ENCODE measurements around the gene SIX4. TPM values are rescaled to one million over a fixed set of nuclear protein-coding genes. Genes with fewer than 3 reads are reported as not detected.

Gene SIX4
- total RNA-seq, 1 experiment from 2014 or later, result 4.3 TPM

DNA sequence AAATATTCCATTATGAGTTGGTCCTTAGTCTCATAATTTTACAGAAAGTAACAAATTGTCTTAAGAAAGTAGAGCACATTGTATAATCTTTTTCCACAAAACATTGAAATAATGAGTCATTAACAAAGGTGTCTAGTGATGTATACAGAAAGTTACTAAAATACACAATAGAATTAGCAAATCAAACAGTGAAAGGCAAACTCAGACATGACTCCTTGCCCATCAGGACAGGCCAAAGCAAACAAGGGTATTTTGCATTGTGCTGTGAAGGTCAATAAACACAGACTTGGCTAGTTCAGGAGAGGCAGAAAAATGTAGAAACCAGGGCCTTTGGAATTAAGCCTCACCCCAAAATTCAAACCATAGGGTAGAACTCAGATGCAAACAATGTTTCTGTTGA lies 37.3 kb downstream of the SIX4 start:
- Mint-ChIP-seq H3K27me3 (ENCODE audit: insufficient read depth, unreplicated experiment) (no peaks in the 10 kb centered on the region), H3K36me3 (ENCODE audit: insufficient read depth, unreplicated experiment) (no peaks in the 10 kb centered on the region), H3K4me3 (ENCODE audit: unreplicated experiment) (no peak overlapping the region), H3K4me1 (ENCODE audit: low read depth, unreplicated experiment) (no peaks in the 10 kb centered on the region), H3K27ac (ENCODE audit: unreplicated experiment) (no peak overlapping the region), H3K9me3 (ENCODE audit: unreplicated experiment) (no peaks in the 10 kb centered on the region)
- DNase-seq, result no peak
- Histone ChIP-seq H3K4me3 (ENCODE audit: low read depth, low read length) (no peak overlapping the region), H3K36me3 (ENCODE audit: control insufficient read depth, insufficient read depth, low read length) (no peaks in the 10 kb centered on the region), H3K4me1 (no peaks in the 10 kb centered on the region), H3K27me3 (replicated peaks; ENCODE audit: control insufficient read depth, insufficient read depth, low read length) (no peaks in the 10 kb centered on the region), H3K9me3 (no peaks in the 10 kb centered on the region)
- TF ChIP-seq, protein P1, sequence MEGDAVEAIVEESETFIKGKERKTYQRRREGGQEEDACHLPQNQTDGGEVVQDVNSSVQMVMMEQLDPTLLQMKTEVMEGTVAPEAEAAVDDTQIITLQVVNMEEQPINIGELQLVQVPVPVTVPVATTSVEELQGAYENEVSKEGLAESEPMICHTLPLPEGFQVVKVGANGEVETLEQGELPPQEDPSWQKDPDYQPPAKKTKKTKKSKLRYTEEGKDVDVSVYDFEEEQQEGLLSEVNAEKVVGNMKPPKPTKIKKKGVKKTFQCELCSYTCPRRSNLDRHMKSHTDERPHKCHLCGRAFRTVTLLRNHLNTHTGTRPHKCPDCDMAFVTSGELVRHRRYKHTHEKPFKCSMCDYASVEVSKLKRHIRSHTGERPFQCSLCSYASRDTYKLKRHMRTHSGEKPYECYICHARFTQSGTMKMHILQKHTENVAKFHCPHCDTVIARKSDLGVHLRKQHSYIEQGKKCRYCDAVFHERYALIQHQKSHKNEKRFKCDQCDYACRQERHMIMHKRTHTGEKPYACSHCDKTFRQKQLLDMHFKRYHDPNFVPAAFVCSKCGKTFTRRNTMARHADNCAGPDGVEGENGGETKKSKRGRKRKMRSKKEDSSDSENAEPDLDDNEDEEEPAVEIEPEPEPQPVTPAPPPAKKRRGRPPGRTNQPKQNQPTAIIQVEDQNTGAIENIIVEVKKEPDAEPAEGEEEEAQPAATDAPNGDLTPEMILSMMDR (IDR thresholded peaks at IDR 0.05; ENCODE audit: insufficient read depth in 1 of 2, low read depth in 1 of 2, low read length in 1 of 2, severe bottlenecking in 1 of 2, unreplicated experiment in 1 of 2), result no peak
- BruUV-seq (replicated peaks), result no TSS peak
- intact Hi-C loops (cut with micrococcal nuclease; ENCODE audit: unreplicated experiment), result no loop called here
- POLR2A ChIA-PET, result no interaction called here
- CTCF ChIA-PET, result no interaction called here

- ChIA-PET CTCF (no interaction called here), POLR2A (no interaction called here)
- Histone ChIP-seq H3K36me3 (ENCODE audit: control insufficient read depth, insufficient read depth, low read length) (no peaks in the 10 kb centered on the region), H3K4me3 (ENCODE audit: low read depth, low read length) (no peak overlapping the region), H3K27me3 (replicated peaks; ENCODE audit: control insufficient read depth, insufficient read depth, low read length) (no peaks in the 10 kb centered on the region), H3K4me1 (no peaks in the 10 kb centered on the region), H3K9me3 (no peaks in the 10 kb centered on the region)
- intact Hi-C loops (cut with micrococcal nuclease; ENCODE audit: unreplicated experiment), result no loop called here
- Mint-ChIP-seq H3K4me1 (ENCODE audit: low read depth, unreplicated experiment) (no peaks in the 10 kb centered on the region), H3K36me3 (ENCODE audit: insufficient read depth, unreplicated experiment) (no peaks in the 10 kb centered on the region), H3K27ac (ENCODE audit: unreplicated experiment) (no peak overlapping the region), H3K27me3 (ENCODE audit: insufficient read depth, unreplicated experiment) (no peaks in the 10 kb centered on the region), H3K9me3 (ENCODE audit: unreplicated experiment) (no peaks in the 10 kb centered on the region), H3K4me3 (ENCODE audit: unreplicated experiment) (no peak overlapping the region)
- BruUV-seq (replicated peaks), result no TSS peak
- TF ChIP-seq, protein P1 (IDR thresholded peaks at IDR 0.05; ENCODE audit: insufficient read depth in 1 of 2, low read depth in 1 of 2, low read length in 1 of 2, severe bottlenecking in 1 of 2, unreplicated experiment in 1 of 2), result no peak
- no peak for DNase-seq
These were observed 39.9 kb downstream of the SIX4 start for GRCh38 chr14:60684203-60684602.

GRCh38 chr14:60681271-60681670 lies 42.9 kb downstream of the SIX4 start:
- Mint-ChIP-seq H3K27ac (ENCODE audit: unreplicated experiment) (no peak overlapping the region), H3K4me3 (ENCODE audit: unreplicated experiment) (no peak overlapping the region), H3K27me3 (ENCODE audit: insufficient read depth, unreplicated experiment) (no peaks in the 10 kb centered on the region), H3K9me3 (ENCODE audit: unreplicated experiment) (no peaks in the 10 kb centered on the region), H3K4me1 (ENCODE audit: low read depth, unreplicated experiment) (no peaks in the 10 kb centered on the region), H3K36me3 (ENCODE audit: insufficient read depth, unreplicated experiment) (no peaks in the 10 kb centered on the region)
- intact Hi-C loops (cut with micrococcal nuclease; ENCODE audit: unreplicated experiment), result no loop called here
- Histone ChIP-seq H3K36me3 (ENCODE audit: control insufficient read depth, insufficient read depth, low read length) (no peaks in the 10 kb centered on the region), H3K4me3 (ENCODE audit: low read depth, low read length) (no peak overlapping the region), H3K27me3 (replicated peaks; ENCODE audit: control insufficient read depth, insufficient read depth, low read length) (no peaks in the 10 kb centered on the region), H3K9me3 (no peaks in the 10 kb centered on the region), H3K4me1 (no peaks in the 10 kb centered on the region)
- POLR2A ChIA-PET, result no interaction called here
- no TSS peak for BruUV-seq (replicated peaks)
- CTCF ChIA-PET, result no interaction called here
- TF ChIP-seq, protein P1 (IDR thresholded peaks at IDR 0.05; ENCODE audit: insufficient read depth in 1 of 2, low read depth in 1 of 2, low read length in 1 of 2, severe bottlenecking in 1 of 2, unreplicated experiment in 1 of 2), result no peak
- DNase-seq, result no peak
